IPS DF 19.7 (cell line): Measurements from ENCODE around the gene IFT22.
"Not testable (repeated sequence)": the region's sequence is repeated elsewhere in the genome, so short reads cannot be mapped to it uniquely, and the experiment has no call there.

Experiments used
- DNase-seq: peaks from one replicate; pipeline ENCODE4 v3.0.0-alpha.2; 2013; ENCODE audit warnings: low read depth, low spot score

IFT22 gene

GRCh38 chr7:101278461-101279292, 42.9 kb downstream of the IFT22 start:
- DNase-seq = no peak

GRCh38 chr7:101277155-101277554, 44.5 kb downstream of the IFT22 start:
- no peak for DNase-seq

GRCh38 chr7:101273206-101273605, 48.4 kb downstream of the IFT22 start:
- DNase-seq = no peak

GRCh38 chr7:101271021-101271420, 50.6 kb downstream of the IFT22 start:
- no peak for DNase-seq

- DNase-seq = no peak
Measured at GRCh38 chr7:101269664-101270063, 51.9 kb downstream of the IFT22 start.

GRCh38 chr7:101265622-101266516, 55.7 kb downstream of the IFT22 start:
- DNase-seq = no peak

GRCh38 chr7:101264102-101264706, 57.4 kb downstream of the IFT22 start:
- DNase-seq = not testable (repeated sequence)
